Astrocyte of the cerebellum (primary cell): ENCODE measurements around the gene KCNK18.
A peak's percentile ranks its signal among the peaks of the same experiment; 100 is the strongest.

Experiments used
- DNase-seq: peaks from one replicate; pipeline ENCODE4 v3.0.0-alpha.2; 2011; ENCODE audit warnings: low read depth
- H3K4me3 ChIP-seq: 2 replicates; pipeline ENCODE4 v1.5.1; 2011; ENCODE audit warnings: mild to moderate bottlenecking, low read depth, low read length, moderate library complexity
- CTCF ChIP-seq: IDR thresholded peaks from 2 replicates; pipeline ENCODE4 v1.5.1; 2012; ENCODE audit warnings: low read length, low read depth, moderate library complexity, mild to moderate bottlenecking; ENCODE audit errors: missing control alignments
- in situ Hi-C: cut with HindIII; loops from 2 replicates; pipeline ENCODE4 v1.10.0; 2017; ENCODE audit warnings: low sequenced_read_pairs

Gene KCNK18

GRCh38 chr10:117169480-117169879 is 27.8 kb upstream of the KCNK18 start:
- peak; percentile 36 for DNase-seq
- H3K4me3 ChIP-seq, result no peak overlapping the region
- no peak for TF ChIP-seq CTCF
- in situ Hi-C loops, result loop anchor here (10.0 kb wide), 1 partner anchor 65 kb away; no protein-coding TSS in a partner anchor

GRCh38 chr10:117170244-117170643 is 27.0 kb upstream of the KCNK18 start:
- in situ Hi-C loops, result no loop called here
- DNase-seq, result no peak
- no peak for TF ChIP-seq CTCF
- no peak overlapping the region for H3K4me3 ChIP-seq

- DNase-seq, result peak; percentile 60
- peak overlapping the region; percentile 32 for H3K4me3 ChIP-seq
- in situ Hi-C loops, result no loop called here
These were observed 22.7 kb upstream of the KCNK18 start for GRCh38 chr10:117174439-117175214.

DNA sequence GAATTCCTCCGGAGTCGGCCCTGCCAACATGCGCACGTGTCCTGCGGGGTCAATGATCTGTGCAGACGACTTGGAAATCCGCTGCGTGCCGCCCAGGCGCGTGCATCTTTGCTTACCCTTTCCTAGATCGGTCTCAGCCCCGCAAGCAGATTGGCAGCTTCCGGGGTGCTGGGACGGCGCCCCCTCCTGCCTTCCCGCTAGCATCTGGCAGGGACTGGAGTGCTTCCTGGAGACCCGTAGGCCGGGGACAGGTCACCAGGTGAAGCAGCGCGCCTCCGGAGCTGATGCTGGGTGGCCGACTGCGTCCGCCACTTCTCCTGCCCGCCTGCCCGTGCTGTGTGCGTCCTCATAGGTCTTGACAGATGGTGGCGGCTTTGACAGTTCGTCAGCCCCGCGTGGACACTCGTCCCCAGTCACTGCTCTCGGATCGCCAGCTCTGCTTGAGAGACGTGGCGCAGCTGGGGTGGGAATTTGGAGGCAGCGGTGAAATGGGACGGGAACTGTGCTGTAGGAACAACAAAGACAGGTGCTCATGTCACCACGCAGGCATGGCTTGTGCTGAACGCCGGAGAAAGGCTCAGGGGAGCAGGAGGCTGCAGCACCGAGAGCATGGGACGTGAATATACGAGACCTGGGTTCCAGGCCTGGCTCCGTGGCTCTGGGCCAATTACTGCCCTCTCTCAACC is 21.9 kb upstream of the KCNK18 start:
- in situ Hi-C loops, result no loop called here
- H3K4me3 ChIP-seq, result peak overlapping the region; percentile 32
- TF ChIP-seq CTCF, result no peak
- DNase-seq, result no peak

More at GRCh38 chr10:117174439-117175214, 22.7 kb upstream of the KCNK18 start:
- TF ChIP-seq CTCF, result peak; percentile 89

- in situ Hi-C loops, result no loop called here
- TF ChIP-seq CTCF, result peak; percentile 82
- peak; percentile 67 for DNase-seq
- no peak overlapping the region for H3K4me3 ChIP-seq
These were observed 21.3 kb upstream of the KCNK18 start for GRCh38 chr10:117175901-117176534.

GRCh38 chr10:117178190-117178589 is 19.1 kb upstream of the KCNK18 start:
- H3K4me3 ChIP-seq, result no peak overlapping the region
- in situ Hi-C loops, result no loop called here
- TF ChIP-seq CTCF, result no peak
- DNase-seq, result no peak
